HG03565 (cell line): ENCODE measurements around the gene BLOC1S6.
A peak's percentile ranks its signal among the peaks of the same experiment; 100 is the strongest.
"Not testable (repeated sequence)": the region's sequence is repeated elsewhere in the genome, so short reads cannot be mapped to it uniquely, and the experiment has no call there.

Experiments used
- ATAC-seq: cut with Tn5 transposase; IDR thresholded peaks from one replicate; pipeline ENCODE4 v1.9.1; 2021; ENCODE audit warnings: mild to moderate bottlenecking, moderate library complexity; ENCODE audit not compliant: unreplicated experiment

BLOC1S6 gene

DNA sequence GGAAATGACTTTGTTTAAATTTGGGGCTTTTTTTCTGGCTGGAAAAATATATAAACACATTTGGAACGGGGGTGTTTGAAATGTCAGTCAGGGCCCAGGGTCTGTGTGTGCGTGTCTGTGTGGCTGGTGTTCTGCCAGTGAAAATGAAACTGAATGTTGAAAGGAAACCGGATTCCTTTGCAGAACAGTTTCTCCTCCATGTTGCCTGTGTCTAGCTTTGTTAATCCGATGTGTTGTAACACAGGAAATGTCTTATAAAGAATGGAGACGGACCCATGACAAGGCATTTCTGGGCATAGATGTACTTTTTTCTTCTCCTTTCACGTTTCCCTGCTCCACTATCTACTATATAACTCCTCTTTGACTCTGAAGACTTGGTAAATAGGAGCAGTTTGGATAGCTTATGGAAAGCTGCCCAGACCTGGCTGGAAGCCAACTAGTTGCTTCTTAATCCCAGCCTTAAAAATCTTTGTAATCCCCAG lies 50.4 kb downstream of the BLOC1S6 start:
- ATAC-seq: peak; percentile 49

GRCh38 chr15:45640616-45641015 lies 53.4 kb downstream of the BLOC1S6 start:
- ATAC-seq: no peak

GRCh38 chr15:45641374-45641781 lies 54.2 kb downstream of the BLOC1S6 start:
- ATAC-seq: no peak

DNA sequence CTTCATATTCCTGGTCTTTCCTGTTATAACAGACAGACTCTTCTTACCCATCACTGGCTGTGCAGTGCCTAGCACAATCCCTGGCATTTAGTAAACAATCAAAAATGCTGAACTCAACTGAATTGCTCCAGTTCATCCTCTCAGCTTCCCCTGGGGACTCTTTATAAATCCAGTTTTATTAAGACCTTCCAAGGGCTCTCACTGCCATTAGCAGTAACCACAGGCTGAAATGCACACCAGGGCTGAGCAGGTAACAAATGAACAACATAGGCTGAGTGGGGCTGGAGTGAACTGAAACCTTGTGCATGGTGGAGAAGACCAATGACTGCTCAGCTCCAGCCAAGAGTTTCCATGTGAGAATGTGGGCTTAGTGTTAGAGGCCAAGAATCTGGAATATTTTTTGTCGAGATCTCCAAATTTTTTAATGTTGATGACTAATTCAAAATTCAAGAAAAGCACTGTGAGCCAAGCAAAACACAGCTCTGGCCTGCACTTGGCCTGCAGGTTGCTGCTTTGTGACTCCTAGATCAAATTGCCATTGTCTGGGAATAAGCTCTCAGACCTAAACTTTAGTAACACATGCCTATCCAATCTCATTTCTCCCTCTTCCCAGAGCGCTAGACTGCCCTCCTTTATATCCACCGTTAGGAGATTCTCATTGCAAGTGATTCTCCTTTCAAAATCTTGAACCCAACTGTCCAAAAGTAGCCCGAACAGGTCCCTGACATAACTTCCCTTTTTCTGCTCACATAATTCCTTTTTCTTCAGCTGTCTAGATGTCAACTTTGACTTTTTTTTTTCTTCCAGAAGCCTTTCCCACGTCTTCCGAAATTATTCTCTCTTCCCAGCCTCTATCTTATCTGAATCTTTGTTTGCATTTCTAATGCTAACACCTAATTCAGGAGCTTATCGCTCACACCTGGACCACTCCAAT lies 55.1 kb downstream of the BLOC1S6 start:
- no peak for ATAC-seq

DNA sequence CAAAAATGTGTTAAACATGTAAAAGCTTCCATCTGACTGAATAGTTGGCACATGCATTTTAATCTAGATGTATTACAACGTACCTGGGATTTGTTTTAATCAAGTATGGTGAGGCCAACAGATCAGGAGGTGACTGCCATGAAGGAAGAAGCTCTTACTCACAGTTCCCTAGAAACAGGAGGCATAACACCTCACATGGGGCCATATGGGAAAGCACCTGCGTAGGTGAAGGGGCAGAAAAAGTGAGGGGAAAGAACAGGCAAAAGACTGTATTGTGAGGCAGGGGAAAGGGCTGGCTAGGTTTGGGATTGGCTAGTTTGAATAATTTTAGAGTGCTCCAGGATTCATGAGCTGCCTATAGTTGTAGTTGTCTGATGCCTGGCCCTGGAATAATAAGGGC lies 57.3 kb downstream of the BLOC1S6 start:
- ATAC-seq: no peak

DNA sequence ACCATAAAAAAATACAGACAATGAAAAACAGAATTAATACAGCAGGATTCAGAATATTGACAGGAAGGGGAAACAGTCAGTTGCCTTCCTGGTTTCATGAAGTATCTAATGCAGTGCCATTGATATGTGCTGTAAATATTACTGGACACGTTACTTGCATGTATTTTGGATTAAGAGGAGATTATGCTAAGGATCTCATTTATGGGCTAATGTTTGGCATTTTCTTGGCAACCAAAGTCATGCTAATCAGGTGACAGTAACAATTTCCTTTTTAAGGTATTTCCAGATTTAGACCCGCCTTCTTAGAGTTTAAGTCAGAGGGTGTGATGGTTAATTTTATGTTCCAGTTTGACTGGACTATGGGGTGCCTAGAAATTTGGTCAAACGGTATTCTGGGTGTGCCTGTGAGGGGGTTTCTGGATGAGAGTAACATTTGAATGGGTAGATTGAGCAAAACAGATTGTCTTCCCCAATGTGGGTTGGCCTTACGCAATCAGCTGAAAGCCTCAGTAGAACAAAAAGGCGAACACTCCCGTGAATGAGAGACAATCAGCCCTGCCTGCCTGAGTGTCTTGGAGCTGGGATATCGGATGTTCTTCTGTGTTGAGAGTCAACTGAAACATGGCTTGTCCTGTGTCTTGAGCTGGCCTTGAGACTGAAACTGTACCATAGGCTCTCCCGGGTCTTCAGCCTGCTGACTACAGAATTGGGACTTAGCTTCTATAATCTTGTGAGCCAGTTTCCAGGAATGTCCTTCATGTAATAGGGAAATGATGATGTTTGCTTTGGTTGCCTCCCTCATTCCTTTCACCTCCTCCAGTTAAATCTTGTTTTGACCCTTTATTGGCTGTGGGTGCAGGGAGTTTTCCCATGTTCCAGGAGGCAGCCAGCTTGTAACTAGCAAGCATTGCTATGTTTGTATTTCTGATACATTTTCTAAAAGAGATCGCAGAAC lies 58.1 kb downstream of the BLOC1S6 start:
- no peak for ATAC-seq

- no peak for ATAC-seq
These were observed 59.0 kb downstream of the BLOC1S6 start for GRCh38 chr15:45646220-45646619.

DNA sequence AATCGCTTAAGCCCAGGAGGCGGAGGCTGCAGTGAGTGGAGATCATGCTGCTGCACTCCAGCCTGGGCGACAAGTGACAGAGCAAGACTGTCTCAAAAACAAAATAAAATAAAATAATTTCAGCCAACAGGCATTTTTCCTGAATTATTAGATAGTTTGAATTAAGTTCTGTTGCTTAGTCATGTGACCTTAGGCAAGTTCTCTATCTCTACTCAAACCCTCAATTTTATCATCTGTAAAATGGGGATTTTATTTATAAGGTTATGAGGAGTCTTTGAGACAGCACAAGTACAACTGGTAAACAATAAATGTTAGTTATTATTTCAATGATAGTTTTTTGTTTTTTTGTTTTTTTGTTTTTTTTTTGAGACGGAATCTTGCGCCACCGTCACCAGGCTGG lies 60.6 kb downstream of the BLOC1S6 start:
- ATAC-seq: no peak

DNA sequence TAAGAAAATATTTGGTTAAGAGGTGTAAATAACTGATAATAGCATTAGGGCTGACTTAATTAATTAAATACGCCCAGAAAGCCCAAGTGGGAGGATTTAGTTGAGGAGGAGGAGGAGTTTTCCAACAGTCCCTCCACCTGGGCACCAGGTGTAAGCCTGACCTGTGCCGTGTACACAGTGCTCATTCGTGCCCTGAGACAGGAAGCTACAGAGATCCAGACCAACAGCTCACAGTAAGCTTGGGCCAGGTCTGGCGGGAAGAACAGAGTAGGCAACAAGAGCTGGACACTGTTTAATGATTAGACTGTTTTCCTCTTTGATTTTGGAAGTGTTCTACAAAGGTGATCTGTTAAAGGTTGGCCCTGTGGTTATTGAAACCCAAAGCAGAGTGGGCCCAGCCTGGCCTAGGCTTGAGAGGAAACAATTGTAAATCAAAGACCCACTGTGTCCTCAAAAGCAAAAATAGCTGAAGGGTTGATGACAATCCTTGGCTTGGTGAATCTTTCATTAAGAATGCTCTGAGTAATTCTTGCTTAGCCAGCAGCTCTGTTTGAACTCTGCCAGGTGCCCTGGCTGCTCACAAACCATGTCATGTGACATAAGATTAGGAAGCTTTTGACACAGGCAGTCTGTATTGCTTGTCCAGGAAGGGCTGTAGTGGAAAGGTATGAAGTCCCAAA lies 61.5 kb downstream of the BLOC1S6 start:
- ATAC-seq: no peak

- not testable (repeated sequence) for ATAC-seq
These were observed 62.8 kb downstream of the BLOC1S6 start for GRCh38 chr15:45650007-45650406.

- ATAC-seq: no peak
These were observed 63.8 kb downstream of the BLOC1S6 start for GRCh38 chr15:45650889-45651525.

DNA sequence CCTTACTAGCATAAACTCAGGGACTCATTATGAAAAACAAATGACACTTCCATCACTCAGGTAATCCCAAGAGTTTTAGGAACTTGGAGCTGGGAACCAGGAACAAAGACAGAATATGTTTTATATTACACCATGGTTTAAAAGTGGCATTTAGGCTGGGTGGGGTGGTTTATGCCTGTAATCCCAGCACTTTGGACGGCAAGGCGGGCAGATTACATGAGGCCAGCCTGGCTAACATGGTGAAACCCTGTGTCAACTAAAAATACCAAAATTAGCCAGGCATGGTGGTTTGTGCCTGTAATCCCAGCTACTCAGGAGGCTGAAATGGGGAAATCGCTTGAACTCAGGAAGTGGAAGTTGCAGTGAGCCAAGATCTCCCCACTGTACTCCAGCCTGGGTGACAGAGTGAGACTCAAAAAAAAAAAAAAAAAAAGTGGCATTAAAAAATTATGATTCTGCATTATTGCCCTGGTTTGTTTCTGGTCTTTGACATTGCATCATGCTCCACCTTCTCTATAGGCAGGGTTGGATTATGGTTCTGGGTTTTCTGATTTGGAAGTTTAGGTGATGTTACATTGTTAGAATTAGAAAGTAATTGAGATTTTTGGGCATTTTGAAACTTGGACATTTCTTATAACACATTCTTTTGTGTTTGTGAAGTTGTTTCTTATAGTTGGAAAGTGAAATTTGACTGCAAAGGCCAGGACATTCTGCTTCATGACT lies 66.7 kb downstream of the BLOC1S6 start:
- no peak for ATAC-seq

- ATAC-seq: no peak
These were observed 67.6 kb downstream of the BLOC1S6 start for GRCh38 chr15:45654749-45655148.

DNA sequence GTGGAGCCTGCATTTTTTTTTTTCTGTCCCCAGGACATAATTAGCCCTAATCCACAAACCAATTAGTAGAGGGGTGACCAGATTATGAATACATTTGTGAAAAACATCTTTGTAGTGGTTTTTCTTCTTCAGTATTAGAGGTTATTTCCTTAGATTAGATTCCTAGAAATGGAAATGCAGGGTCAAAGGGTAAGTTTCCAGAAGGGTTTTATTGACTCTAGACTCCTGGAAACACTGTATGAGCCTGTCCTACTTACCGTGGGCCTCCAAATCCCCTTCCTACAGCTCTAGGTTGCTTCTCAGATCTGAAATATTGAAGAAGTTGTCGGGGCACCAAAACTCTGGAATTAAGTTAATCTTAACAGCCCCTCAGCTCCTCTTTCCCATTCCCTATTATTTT lies 70.1 kb downstream of the BLOC1S6 start:
- no peak for ATAC-seq

- ATAC-seq: no peak
These were observed 70.8 kb downstream of the BLOC1S6 start for GRCh38 chr15:45657764-45658545.
